Fibroblast of lung (primary cell): ENCODE data around the gene TYSND1. TPM values are rescaled to one million over a fixed set of nuclear protein-coding genes. Genes with fewer than 3 reads are reported as not detected.
A peak's percentile ranks its signal among the peaks of the same experiment; 100 is the strongest.

ENCODE experiments used
- DNase-seq, 2 donors: peaks; one replicate each; pipeline versions ENCODE4 v3.0.0 to v3.0.0-alpha.2; 2010; ENCODE audit warnings: low read depth in 2 of 2
- H2AFZ ChIP-seq: 2 replicates; pipeline ENCODE4 v1.5.1; 2012; ENCODE audit warnings: low read length, control low read depth, inconsistent platforms
- H3K27ac ChIP-seq: 2 replicates; pipeline ENCODE4 v1.5.1; 2011; ENCODE audit warnings: low read length, control low read depth; ENCODE audit not compliant: insufficient read depth
- H3K27me3 ChIP-seq: 2 replicates; pipeline ENCODE4 v1.5.1; 2011; ENCODE audit warnings: mild to moderate bottlenecking, low read length; ENCODE audit not compliant: control insufficient read depth, insufficient read depth
- H3K36me3 ChIP-seq: 2 replicates; pipeline ENCODE4 v1.5.1; 2011; ENCODE audit warnings: low read length; ENCODE audit not compliant: control insufficient read depth, insufficient read depth
- H3K4me1 ChIP-seq: 2 replicates; pipeline ENCODE4 v1.5.1; 2011; ENCODE audit warnings: low read length; ENCODE audit not compliant: control insufficient read depth, insufficient read depth; ENCODE audit errors: extremely low read depth
- H3K4me2 ChIP-seq: 2 replicates; pipeline ENCODE4 v1.5.1; 2011; ENCODE audit warnings: low read length, control low read depth; ENCODE audit not compliant: insufficient read depth; ENCODE audit errors: extremely low read depth
- H3K4me3 ChIP-seq, 4 experiments: fragments of 200-600 bp in 1 of 4; sonication (generic) in 1 of 4; replicated peaks in 1 of 4; 2 replicates each; pipeline ENCODE4 v1.5.1; 2011 to 2016; ENCODE audit warnings: low read length in 4 of 4, low read depth in 3 of 4, mild to moderate bottlenecking in 3 of 4, control low read depth in 2 of 4, inconsistent platforms in 1 of 4, mixed read lengths in 1 of 4; ENCODE audit not compliant: insufficient read depth in 1 of 4; ENCODE audit errors: control extremely low read depth in 1 of 4
- H3K79me2 ChIP-seq: 2 replicates; pipeline ENCODE4 v1.5.1; 2012; ENCODE audit warnings: mild to moderate bottlenecking, low read length, inconsistent platforms; ENCODE audit not compliant: control insufficient read depth, insufficient read depth
- H3K9ac ChIP-seq: 2 replicates; pipeline ENCODE4 v1.5.1; 2011; ENCODE audit warnings: mild to moderate bottlenecking, low read length, control low read depth; ENCODE audit not compliant: insufficient read depth
- H3K9me3 ChIP-seq: 2 replicates; pipeline ENCODE4 v1.5.1; 2012; ENCODE audit warnings: low read depth, low read length; ENCODE audit not compliant: control insufficient read depth, insufficient read depth
- H4K20me1 ChIP-seq: 2 replicates; pipeline ENCODE4 v1.5.1; 2011; ENCODE audit warnings: low read length; ENCODE audit not compliant: control insufficient read depth, insufficient read depth; ENCODE audit errors: extremely low read depth
- CTCF ChIP-seq, 2 donors: IDR thresholded peaks in 1 of 2; conservative IDR thresholded peaks in 1 of 2; 1 replicate in 1 of 2; 2 replicates in 1 of 2; pipeline ENCODE4 v1.5.1; 2011 to 2012; ENCODE audit warnings: low read length in 2 of 2, control low read depth in 1 of 2, inconsistent platforms in 1 of 2, low read depth in 1 of 2, mild to moderate bottlenecking in 1 of 2
- EZH2 ChIP-seq: IDR thresholded peaks from 2 replicates; pipeline ENCODE4 v1.5.1; 2012; ENCODE audit warnings: low read length, control low read depth, mild to moderate bottlenecking; ENCODE audit errors: missing control alignments
- polyA plus RNA-seq, 2 donors: library from polyadenylated mRNA; depleted of rRNA in 1 of 2; stranded (reverse) in 1 of 2; unstranded in 1 of 2; fragments of >200 nt; gene quantifications; 2 replicates each; pipeline ENCODE4 v1.2.1, GENCODE V29; 2011 to 2012; ENCODE audit warnings: missing spikeins in 1 of 2
- total RNA-seq: library from RNA; depleted of rRNA; stranded (reverse); fragments of >200 nt; gene quantifications from 2 replicates; pipeline ENCODE4 v1.2.1, GENCODE V29; 2014

Gene TYSND1
- total and polyA plus RNA-seq, 2 donors (not counting 1 experiment from before 2014, with no cell fraction given) = 2.4 to 15.5 TPM

GRCh38 chr10:70190581-70190980 lies 44.1 kb upstream of the TYSND1 start:
- Histone ChIP-seq H3K27ac (peak overlapping the region; percentile 63), H3K36me3 (no peaks in the 10 kb centered on the region), H3K9me3 (no peaks in the 10 kb centered on the region), H3K9ac (no peak overlapping the region), H3K4me3 (no peak overlapping the region), H3K4me1 (peaks cover 29% of the 10 kb centered on the region), H3K27me3 (no peaks in the 10 kb centered on the region), H2AFZ (no peak overlapping the region), H3K79me2 (no peaks in the 10 kb centered on the region), H3K4me2 (peak overlapping the region; percentile 29), H4K20me1 (no peaks in the 10 kb centered on the region)
- peak; percentile 8 to 20 for DNase-seq
- TF ChIP-seq EZH2 = no peak
- TF ChIP-seq CTCF (conservative IDR thresholded peaks at IDR 0.05 in 1 of 2, IDR thresholded peaks at IDR 0.05 in 1 of 2; ENCODE audit: low read depth in 1 of 2, low read length in 2 of 2) = no peak

GRCh38 chr10:70190102-70190501 lies 43.6 kb upstream of the TYSND1 start:
- H3K4me3 ChIP-seq = no peak overlapping the region
- no peak overlapping the region for H3K9ac ChIP-seq
- no peaks in the 10 kb centered on the region for H3K79me2 ChIP-seq
- peaks cover 29% of the 10 kb centered on the region for H3K4me1 ChIP-seq
- H4K20me1 ChIP-seq = no peaks in the 10 kb centered on the region
- TF ChIP-seq EZH2 (no peak), CTCF (conservative IDR thresholded peaks at IDR 0.05 in 1 of 2, IDR thresholded peaks at IDR 0.05 in 1 of 2; ENCODE audit: low read depth in 1 of 2, low read length in 2 of 2) (no peak)
- no peak for DNase-seq
- no peak overlapping the region for H3K4me2 ChIP-seq
- H2AFZ ChIP-seq = no peak overlapping the region
- H3K27ac ChIP-seq = peak overlapping the region; percentile 63
- H3K9me3 ChIP-seq = no peaks in the 10 kb centered on the region
- no peaks in the 10 kb centered on the region for H3K27me3 ChIP-seq
- no peaks in the 10 kb centered on the region for H3K36me3 ChIP-seq

GRCh38 chr10:70188768-70189167 lies 42.3 kb upstream of the TYSND1 start:
- Histone ChIP-seq H4K20me1 (no peaks in the 10 kb centered on the region), H3K79me2 (no peaks in the 10 kb centered on the region), H3K27ac (no peak overlapping the region), H3K4me3 (no peak overlapping the region), H2AFZ (no peak overlapping the region), H3K9ac (no peak overlapping the region), H3K9me3 (no peaks in the 10 kb centered on the region), H3K36me3 (no peaks in the 10 kb centered on the region), H3K4me2 (no peak overlapping the region), H3K27me3 (no peaks in the 10 kb centered on the region), H3K4me1 (peaks cover 24% of the 10 kb centered on the region)
- TF ChIP-seq EZH2 (no peak), CTCF (conservative IDR thresholded peaks at IDR 0.05 in 1 of 2, IDR thresholded peaks at IDR 0.05 in 1 of 2; ENCODE audit: low read depth in 1 of 2, low read length in 2 of 2) (no peak)
- DNase-seq = no peak
